CD4-positive, alpha-beta T cell (primary cell): Measurements from ENCODE around the gene BIN1. TPM values are rescaled to one million over a fixed set of nuclear protein-coding genes. Genes with fewer than 3 reads are reported as not detected.

Experiments
- ATAC-seq: fragments of 200-7000 bp; cut with Tn5 transposase; one replicate; pipeline ENCODE4 v1.10.0; 2022; ENCODE audit warnings: mild to moderate bottlenecking; ENCODE audit not compliant: poor library complexity
- CTCF ChIA-PET: fragments of 350-600 bp; sonication (Branson Sonifier 250); formaldehyde crosslinking; loops from one replicate; lab custom pipeline; 2021; ENCODE audit warnings: antibody characterized with exemption, inconsistent platforms; lab: Charles Lee
- POLR2A ChIA-PET: fragments of 350-600 bp; sonication (Branson Sonifier 250); formaldehyde crosslinking; loops from one replicate; lab custom pipeline; 2021; ENCODE audit warnings: antibody characterized with exemption, inconsistent platforms; lab: Charles Lee
- DNase-seq, 14 experiments: peaks; one replicate each; pipeline ENCODE4 v3.0.0-alpha.2; 2013 to 2020; ENCODE audit warnings: mixed read lengths in 2 of 14
- H3K27ac ChIP-seq, 2 donors: one replicate each; pipeline versions ENCODE4 v1.5.1 to v1.7.0; 2013; ENCODE audit warnings: low read length in 2 of 2, low read depth in 1 of 2, mild to moderate bottlenecking in 1 of 2
- H3K27me3 ChIP-seq, 2 experiments: 1 replicate in 1 of 2; 2 replicates in 1 of 2; pipeline versions ENCODE4 v1.6.1 to v1.7.0; 2013; ENCODE audit warnings: low read length in 2 of 2, control low read depth in 1 of 2, mild to moderate bottlenecking in 1 of 2, moderate library complexity in 1 of 2; ENCODE audit not compliant: insufficient read depth in 2 of 2, control insufficient read depth in 1 of 2
- H3K36me3 ChIP-seq: one replicate; pipeline ENCODE4 v1.6.1; 2013; ENCODE audit warnings: low read length, control low read depth; ENCODE audit not compliant: insufficient read depth
- H3K4me1 ChIP-seq: one replicate; pipeline ENCODE4 v1.6.1; 2013; ENCODE audit warnings: low read length, control low read depth; ENCODE audit not compliant: insufficient read depth
- H3K4me3 ChIP-seq: one replicate; pipeline ENCODE4 v1.5.1; 2013; ENCODE audit warnings: mild to moderate bottlenecking, low read length, moderate library complexity
- H3K9me3 ChIP-seq, 2 experiments: 1 replicate in 1 of 2; 2 replicates in 1 of 2; pipeline versions ENCODE4 v1.6.1 to v1.7.0; 2013; ENCODE audit warnings: low read length in 2 of 2, mild to moderate bottlenecking in 2 of 2, control low read depth in 1 of 2, moderate library complexity in 1 of 2; ENCODE audit not compliant: control insufficient read depth in 1 of 2, insufficient read depth in 1 of 2
- H3K27ac Mint-ChIP-seq: one replicate; pipeline ENCODE4 v1.8.0; 2020; ENCODE audit warnings: mixed read lengths
- H3K27me3 Mint-ChIP-seq: one replicate; pipeline ENCODE4 v1.8.0; 2021; ENCODE audit warnings: mixed read lengths
- H3K36me3 Mint-ChIP-seq: one replicate; pipeline ENCODE4 v1.8.0; 2021; ENCODE audit warnings: low read depth, mixed read lengths
- H3K4me1 Mint-ChIP-seq: one replicate; pipeline ENCODE4 v1.8.0; 2021; ENCODE audit warnings: low read depth, mixed read lengths
- H3K4me3 Mint-ChIP-seq: one replicate; pipeline ENCODE4 v1.8.0; 2020; ENCODE audit warnings: mild to moderate bottlenecking, mixed read lengths
- H3K9me3 Mint-ChIP-seq: one replicate; pipeline ENCODE4 v1.8.0; 2020; ENCODE audit warnings: mixed read lengths
- CTCF ChIP-seq: fragments of 200-600 bp; IDR thresholded peaks from one replicate; pipeline ENCODE4 v1.8.0; 2022; ENCODE audit warnings: antibody characterized with exemption, mild to moderate bottlenecking
- intact Hi-C, 2 experiments: fragments of 100-400 bp; cut with DNase I in 1 of 2; cut with micrococcal nuclease in 1 of 2; formaldehyde crosslinking; loops; one replicate each; pipeline versions ENCODE4 v1.15.1 to v1.9.0; 2023 to 2025; cut with DNase I, micrococcal nuclease
- total RNA-seq, 174 experiments: library from RNA in 2 of 174; stranded (reverse) in 2 of 174; gene quantifications; one replicate each; pipeline ENCODE4 v1.2.3 and lab custom pipeline; 2021 to 2026

The BIN1 gene
- total RNA-seq, 2 experiments from 2014 or later = 98.8 to 104 TPM

- Histone ChIP-seq H3K4me3 (no peak overlapping the region), H3K36me3 (no peaks in the 10 kb centered on the region), H3K27ac (no peak overlapping the region), H3K4me1 (no peaks in the 10 kb centered on the region), H3K9me3 (no peaks in the 10 kb centered on the region), H3K27me3 (no peaks in the 10 kb centered on the region)
- ATAC-seq (no peak), DNase-seq (no peak)
- TF ChIP-seq CTCF = no peak
- CTCF ChIA-PET = interaction anchor here (1.0 kb wide), 1 partner anchor 66 kb away, joined by 3 read pairs; no protein-coding TSS in a partner anchor
- H3K36me3 Mint-ChIP-seq = no peaks in the 10 kb centered on the region
- intact Hi-C loops = no loop called here
- H3K4me3 Mint-ChIP-seq = no peak overlapping the region
- POLR2A ChIA-PET = no interaction called here
- H3K27ac Mint-ChIP-seq = no peak overlapping the region
- H3K9me3 Mint-ChIP-seq = no peaks in the 10 kb centered on the region
- no peaks in the 10 kb centered on the region for H3K27me3 Mint-ChIP-seq
- no peaks in the 10 kb centered on the region for H3K4me1 Mint-ChIP-seq
Observed at GRCh38 chr2:127037476-127037875, 69.5 kb downstream of the BIN1 start.

GRCh38 chr2:127034883-127035611 lies 71.9 kb downstream of the BIN1 start:
- DNase-seq = no peak
- intact Hi-C loops = no loop called here

GRCh38 chr2:127034051-127034450 lies 72.9 kb downstream of the BIN1 start:
- no peak for DNase-seq
- TF ChIP-seq CTCF = no peak
- POLR2A ChIA-PET = no interaction called here
- H3K9me3 Mint-ChIP-seq = no peaks in the 10 kb centered on the region
- Histone ChIP-seq H3K4me3 (no peak overlapping the region), H3K36me3 (no peaks in the 10 kb centered on the region), H3K9me3 (no peaks in the 10 kb centered on the region), H3K27ac (no peak overlapping the region), H3K4me1 (no peaks in the 10 kb centered on the region), H3K27me3 (peaks cover 0 to 3% of the 10 kb centered on the region in 2 experiments)
- H3K27me3 Mint-ChIP-seq = peaks cover 16% of the 10 kb centered on the region
- no peak overlapping the region for H3K4me3 Mint-ChIP-seq
- no peaks in the 10 kb centered on the region for H3K36me3 Mint-ChIP-seq
- CTCF ChIA-PET = no interaction called here
- intact Hi-C loops = no loop called here
- H3K27ac Mint-ChIP-seq = no peak overlapping the region
- ATAC-seq = no peak
- H3K4me1 Mint-ChIP-seq = no peaks in the 10 kb centered on the region

More at GRCh38 chr2:127034883-127035611, 71.9 kb downstream of the BIN1 start:
- no peaks in the 10 kb centered on the region for H3K36me3 ChIP-seq
- H3K9me3 ChIP-seq = no peaks in the 10 kb centered on the region
- ChIA-PET CTCF (no interaction called here), POLR2A (no interaction called here)
- no peak overlapping the region for H3K4me3 ChIP-seq
- Mint-ChIP-seq H3K9me3 (no peaks in the 10 kb centered on the region), H3K27me3 (peaks cover 7% of the 10 kb centered on the region), H3K36me3 (no peaks in the 10 kb centered on the region), H3K27ac (no peak overlapping the region), H3K4me3 (no peak overlapping the region), H3K4me1 (no peaks in the 10 kb centered on the region)
- H3K27me3 ChIP-seq = no peaks in the 10 kb centered on the region
- H3K4me1 ChIP-seq = no peaks in the 10 kb centered on the region
- no peak for TF ChIP-seq CTCF
- no peak overlapping the region for H3K27ac ChIP-seq
- ATAC-seq = no peak
